Muscle of back (tissue), 11 donors: ENCODE measurements around the gene WWOX. TPM values are rescaled to one million over a fixed set of nuclear protein-coding genes. Genes with fewer than 3 reads are reported as not detected.

Source experiments
- DNase-seq, 3 donors: peaks; one replicate each; pipeline versions ENCODE4 v3.0.0 to v3.0.0-alpha.2; 2013
- polyA plus RNA-seq, 10 donors: library from polyadenylated mRNA; unstranded; fragments of 120-200 nt; gene quantifications; one replicate each; pipeline ENCODE4 v1.2.1, GENCODE V29; 2013; ENCODE audit not compliant: insufficient read length in 10 of 10

The WWOX gene
- polyA plus RNA-seq, 10 donors, result 7.8 to 14.7 (median 12.8) TPM

GRCh38 chr16:79164388-79164995 lies 1065.0 kb downstream of the WWOX start:
- no peak for DNase-seq

GRCh38 chr16:79165079-79165478 lies 1065.6 kb downstream of the WWOX start:
- peak in 1 of 3 donors; percentile 17 for DNase-seq

- DNase-seq, result no peak
These were observed 1066.1 kb downstream of the WWOX start for GRCh38 chr16:79165506-79165905.

- no peak for DNase-seq
These were observed 1068.4 kb downstream of the WWOX start for GRCh38 chr16:79167893-79168292.

- no peak for DNase-seq
These were observed 1068.9 kb downstream of the WWOX start for GRCh38 chr16:79168321-79168720.

GRCh38 chr16:79169239-79169638 lies 1069.8 kb downstream of the WWOX start:
- DNase-seq, result peak in 2 of 3 donors; percentile 22 to 57

- peak in 2 of 3 donors; percentile 21 to 30 for DNase-seq
These were observed 1071.2 kb downstream of the WWOX start for GRCh38 chr16:79170555-79171246.

- DNase-seq, result no peak
These were observed 1072.0 kb downstream of the WWOX start for GRCh38 chr16:79171504-79171903.

- peak in 2 of 3 donors; percentile 18 to 62 for DNase-seq
These were observed 1072.7 kb downstream of the WWOX start for GRCh38 chr16:79171931-79172705.

GRCh38 chr16:79172976-79173500 lies 1073.6 kb downstream of the WWOX start:
- peak in 1 of 3 donors; percentile 45 for DNase-seq

GRCh38 chr16:79173919-79174318 lies 1074.5 kb downstream of the WWOX start:
- DNase-seq, result no peak

GRCh38 chr16:79175286-79176057 lies 1076.0 kb downstream of the WWOX start:
- no peak for DNase-seq

- DNase-seq, result no peak
These were observed 1077.6 kb downstream of the WWOX start for GRCh38 chr16:79177018-79177417.

- no peak for DNase-seq
These were observed 1082.0 kb downstream of the WWOX start for GRCh38 chr16:79181419-79181818.

GRCh38 chr16:79182616-79183015 lies 1083.2 kb downstream of the WWOX start:
- peak in 1 of 3 donors; percentile 23 for DNase-seq

- no peak for DNase-seq
These were observed 1084.1 kb downstream of the WWOX start for GRCh38 chr16:79183571-79183970.

- no peak for DNase-seq
These were observed 1085.1 kb downstream of the WWOX start for GRCh38 chr16:79184464-79185030.

- DNase-seq, result peak in 1 of 3 donors; percentile 19
These were observed 1086.3 kb downstream of the WWOX start for GRCh38 chr16:79185711-79186110.

- peak in 1 of 3 donors; percentile 24 for DNase-seq
These were observed 1086.7 kb downstream of the WWOX start for GRCh38 chr16:79186196-79186595.

GRCh38 chr16:79188115-79188738 lies 1088.8 kb downstream of the WWOX start:
- no peak for DNase-seq

GRCh38 chr16:79188739-79189122 lies 1089.3 kb downstream of the WWOX start:
- DNase-seq, result no peak
